Uterus (tissue), 2 donors: ENCODE measurements around the gene FOXI1.

Source experiments
- CTCF ChIP-seq, 4 experiments: fragments of 200-600 bp in 2 of 4; fragments of 450-650 bp in 2 of 4; sonication (generic) in 2 of 4; IDR thresholded peaks; one replicate each; pipeline ENCODE4 v1.5.1; 2016 to 2019; ENCODE audit warnings: antibody characterized with exemption in 4 of 4, mild to moderate bottlenecking in 2 of 4, moderate library complexity in 1 of 4
- POLR2A ChIP-seq, 2 donors: fragments of 450-650 bp; IDR thresholded peaks; one replicate each; pipeline ENCODE4 v1.6.1; 2016; ENCODE audit warnings: antibody characterized with exemption in 2 of 2, mild to moderate bottlenecking in 1 of 2, moderate library complexity in 1 of 2

GRCh38 chr5:170137694-170138214, 32.1 kb downstream of the FOXI1 start:
- TF ChIP-seq CTCF (IDR thresholded peaks at IDR 0.05), result no peak
- TF ChIP-seq POLR2A (IDR thresholded peaks at IDR 0.05), result no peak
